Measurements from ENCODE around the gene DNER.
"Not testable (repeated sequence)": the region's sequence is repeated elsewhere in the genome, so short reads cannot be mapped to it uniquely, and the experiment has no call there.

DNER gene

GRCh38 chr2:229627728-229628127 lies 86.6 kb downstream of the DNER start:
- in situ Hi-C loops (cut with MboI; ENCODE audit: low sequenced_read_pairs), result no loop called here

- in situ Hi-C loops (cut with MboI; ENCODE audit: low sequenced_read_pairs), result no loop called here
Measured at GRCh38 chr2:229622495-229623355, 91.6 kb downstream of the DNER start.

GRCh38 chr2:229620759-229621158 lies 93.6 kb downstream of the DNER start:
- in situ Hi-C loops (cut with MboI; ENCODE audit: low sequenced_read_pairs), result no loop called here

GRCh38 chr2:229620289-229620688 lies 94.1 kb downstream of the DNER start:
- in situ Hi-C loops (cut with MboI; ENCODE audit: low sequenced_read_pairs), result no loop called here

- in situ Hi-C loops (cut with MboI; ENCODE audit: low sequenced_read_pairs), result no loop called here
Measured at GRCh38 chr2:229616433-229616832, 97.9 kb downstream of the DNER start.

- in situ Hi-C loops (cut with MboI; ENCODE audit: low sequenced_read_pairs), result not testable (repeated sequence)
Measured at GRCh38 chr2:229614021-229614420, 100.3 kb downstream of the DNER start.

- in situ Hi-C loops (cut with MboI; ENCODE audit: low sequenced_read_pairs), result no loop called here
Measured at GRCh38 chr2:229612384-229612971, 101.9 kb downstream of the DNER start.

- in situ Hi-C loops (cut with MboI; ENCODE audit: low sequenced_read_pairs), result no loop called here
Measured at GRCh38 chr2:229611360-229611759, 103.0 kb downstream of the DNER start.

- in situ Hi-C loops (cut with MboI; ENCODE audit: low sequenced_read_pairs), result no loop called here
Measured at GRCh38 chr2:229610872-229611271, 103.5 kb downstream of the DNER start.

GRCh38 chr2:229610333-229610732 lies 104.0 kb downstream of the DNER start:
- in situ Hi-C loops (cut with MboI; ENCODE audit: low sequenced_read_pairs), result no loop called here

- in situ Hi-C loops (cut with MboI; ENCODE audit: low sequenced_read_pairs), result no loop called here
Measured at GRCh38 chr2:229601936-229602335, 112.4 kb downstream of the DNER start.

GRCh38 chr2:229601396-229601795 lies 113.0 kb downstream of the DNER start:
- in situ Hi-C loops (cut with MboI; ENCODE audit: low sequenced_read_pairs), result no loop called here

- in situ Hi-C loops (cut with MboI; ENCODE audit: low sequenced_read_pairs), result no loop called here
Measured at GRCh38 chr2:229598227-229598626, 116.1 kb downstream of the DNER start.

GRCh38 chr2:229596796-229597195 lies 117.6 kb downstream of the DNER start:
- in situ Hi-C loops (cut with MboI; ENCODE audit: low sequenced_read_pairs), result no loop called here

GRCh38 chr2:229591611-229592010 lies 122.7 kb downstream of the DNER start:
- in situ Hi-C loops (cut with MboI; ENCODE audit: low sequenced_read_pairs), result no loop called here

GRCh38 chr2:229586746-229587705 lies 127.3 kb downstream of the DNER start:
- in situ Hi-C loops (cut with MboI; ENCODE audit: low sequenced_read_pairs), result no loop called here

GRCh38 chr2:229586012-229586411 lies 128.3 kb downstream of the DNER start:
- in situ Hi-C loops (cut with MboI; ENCODE audit: low sequenced_read_pairs), result no loop called here

- in situ Hi-C loops (cut with MboI; ENCODE audit: low sequenced_read_pairs), result no loop called here
Measured at GRCh38 chr2:229582151-229582550, 132.2 kb downstream of the DNER start.

GRCh38 chr2:229578052-229578846 lies 136.1 kb downstream of the DNER start:
- in situ Hi-C loops (cut with MboI; ENCODE audit: low sequenced_read_pairs), result no loop called here

- in situ Hi-C loops (cut with MboI; ENCODE audit: low sequenced_read_pairs), result no loop called here
Measured at GRCh38 chr2:229575569-229576315, 138.6 kb downstream of the DNER start.

Data from hTERT RPE-1 (cell line).